NT2/D1 (cell line): ENCODE data around the gene CCT6B.

Source experiments
- SUZ12 ChIP-seq: IDR thresholded peaks from 2 replicates; pipeline ENCODE4 v1.6.1; 2011; ENCODE audit not compliant: insufficient read length, insufficient read depth; ENCODE audit errors: extremely low read depth
- YY1 ChIP-seq: IDR thresholded peaks from 2 replicates; pipeline ENCODE4 v1.6.1; 2011; ENCODE audit not compliant: insufficient read length, insufficient read depth
- ZNF274 ChIP-seq: IDR thresholded peaks from 2 replicates; pipeline ENCODE4 v1.6.1; 2011; ENCODE audit warnings: mild to moderate bottlenecking, low read depth, low read length

DNA sequence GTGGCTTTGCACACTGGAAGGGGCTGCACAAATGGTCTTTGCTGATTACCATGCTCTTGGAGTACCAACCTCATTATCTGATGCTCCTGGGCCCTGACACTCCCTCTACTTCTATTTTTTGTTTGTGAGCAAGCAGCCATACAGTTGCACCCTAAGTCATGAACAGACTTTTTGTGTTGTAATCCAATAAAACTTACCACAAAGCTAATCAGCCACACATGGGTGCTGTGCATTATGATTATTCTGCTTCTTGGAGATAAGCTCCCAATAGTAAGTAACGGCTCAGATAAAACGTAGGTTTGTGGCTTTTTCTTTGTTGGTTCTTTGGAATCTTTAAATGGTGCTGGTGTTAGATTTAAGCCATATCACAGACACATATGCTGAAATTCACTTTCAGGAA lies 76.2 kb downstream of the CCT6B start:
- no peak for TF ChIP-seq ZNF274
- no peak for TF ChIP-seq SUZ12
- no peak for TF ChIP-seq YY1
